Stimulated activated CD4-positive, alpha-beta T cell treated with anti-CD3 and anti-CD28 coated beads, Interleukin-1b, Interleukin-23, amount 100 ng/mL, for 24 hours (primary cell): Measurements from ENCODE around the gene COL26A1.
"Not testable (repeated sequence)": the region's sequence is repeated elsewhere in the genome, so short reads cannot be mapped to it uniquely, and the experiment has no call there.

Experiments used
- DNase-seq, 4 experiments: peaks; one replicate each; pipeline ENCODE4 v3.0.0-alpha.2; 2020; ENCODE audit warnings: low read depth in 4 of 4, low spot score in 1 of 4

Gene COL26A1

DNA sequence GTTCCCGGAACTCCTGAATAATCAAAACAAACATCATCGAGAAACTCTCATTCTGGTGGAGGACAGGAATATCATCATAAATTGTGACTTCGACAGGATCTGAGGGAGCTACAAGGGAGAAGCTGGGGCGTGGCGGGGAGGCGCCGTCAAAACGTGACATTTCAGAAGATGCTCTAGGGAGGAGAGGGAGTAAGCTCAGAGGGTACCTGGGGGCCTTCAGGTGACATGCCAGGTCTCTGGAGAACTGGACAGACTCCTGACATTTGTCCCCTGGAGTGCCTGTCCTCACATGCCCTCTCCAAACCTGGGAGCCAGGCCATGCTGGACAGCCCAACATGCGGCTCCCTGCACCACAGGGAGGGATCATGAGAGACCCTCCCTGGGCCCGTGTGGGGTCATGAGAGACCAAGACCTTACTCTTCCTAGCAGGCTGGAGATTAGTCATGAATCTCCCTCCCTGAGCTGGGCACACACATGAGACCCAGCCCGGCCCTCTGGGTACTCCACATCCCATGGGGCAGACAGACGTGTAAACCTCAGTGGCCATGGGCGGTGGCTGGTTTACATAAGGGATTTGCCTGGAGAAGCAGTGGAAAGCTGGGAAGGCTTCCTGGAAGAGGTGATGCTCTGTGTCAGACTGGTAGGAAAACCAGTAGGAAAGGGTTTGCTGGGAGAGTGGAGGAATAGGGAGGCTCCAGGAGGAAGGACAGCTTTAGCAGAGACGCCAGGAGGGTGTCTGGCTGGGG lies 185.4 kb downstream of the COL26A1 start:
- no peak for DNase-seq

- no peak for DNase-seq
Measured at GRCh38 chr7:101549734-101550133, 187.1 kb downstream of the COL26A1 start.

GRCh38 chr7:101550641-101551541 lies 188.2 kb downstream of the COL26A1 start:
- no peak for DNase-seq

GRCh38 chr7:101553018-101553770 lies 190.5 kb downstream of the COL26A1 start:
- DNase-seq, result no peak

DNA sequence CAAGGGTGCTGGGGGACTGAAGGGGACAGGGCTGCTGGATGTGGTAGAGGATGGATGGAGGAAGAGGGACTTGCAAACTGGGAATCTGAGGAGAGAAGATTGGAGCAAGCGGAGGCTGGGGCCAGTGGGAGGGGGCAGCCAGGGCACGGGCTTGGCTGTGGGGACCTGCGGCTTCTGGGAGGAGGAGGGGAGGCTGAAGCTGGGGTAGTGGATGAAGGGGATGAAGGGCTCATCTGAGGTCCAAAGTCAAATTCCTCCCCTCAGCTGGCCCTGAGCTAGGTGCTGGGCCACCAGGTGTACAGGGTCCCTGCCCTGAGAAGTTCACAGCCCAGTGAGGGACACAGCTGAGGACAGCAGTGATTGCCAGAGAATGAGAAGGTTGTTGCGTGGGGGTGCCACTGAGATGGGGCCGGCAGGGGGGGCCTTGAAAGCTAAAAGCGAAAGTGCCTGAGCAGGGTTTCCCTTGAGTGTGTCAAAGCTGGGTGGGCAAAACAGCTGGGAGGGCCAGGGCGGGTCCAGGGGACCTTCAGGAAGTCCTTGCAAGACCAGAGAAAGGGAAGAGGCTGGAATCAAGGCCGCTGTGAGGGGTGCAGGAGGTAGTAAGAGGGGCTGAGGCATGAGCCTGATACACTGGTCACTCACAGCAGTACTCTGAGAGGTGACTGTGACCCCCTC lies 191.2 kb downstream of the COL26A1 start:
- DNase-seq, result no peak

DNA sequence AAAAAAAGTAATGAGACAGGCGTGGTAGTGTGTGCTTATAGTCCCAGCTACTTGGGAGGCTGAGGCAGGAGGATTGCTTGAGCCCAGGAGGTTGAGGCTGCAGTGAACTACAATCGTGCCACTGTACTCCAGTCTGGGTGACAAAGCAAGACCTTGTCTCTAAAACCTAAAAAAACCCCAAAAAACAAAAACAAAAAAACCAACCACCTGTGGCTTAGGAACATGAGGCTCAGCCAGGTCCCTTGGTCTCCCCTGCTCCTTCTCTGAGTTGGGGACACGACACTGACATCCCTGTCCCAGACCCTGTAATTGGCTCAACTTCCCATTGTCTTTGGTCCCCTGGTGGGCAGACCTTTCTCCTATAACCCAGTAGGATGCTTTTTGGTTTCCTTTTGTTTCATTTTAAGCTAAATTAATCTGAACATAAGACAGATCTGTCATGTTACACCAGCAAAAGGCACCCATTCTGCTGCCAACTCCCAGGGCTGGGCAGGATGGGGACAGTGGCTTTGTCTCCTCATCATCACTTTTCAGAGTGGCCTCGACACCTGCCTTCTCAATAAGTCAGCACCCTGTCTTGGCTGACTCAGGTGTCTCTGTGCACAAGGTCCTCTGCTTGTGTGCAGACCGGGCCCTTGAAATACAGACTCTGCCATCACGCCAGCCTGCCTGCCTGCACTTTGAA lies 192.1 kb downstream of the COL26A1 start:
- no peak for DNase-seq

- no peak for DNase-seq
Measured at GRCh38 chr7:101555269-101555920, 192.7 kb downstream of the COL26A1 start.

GRCh38 chr7:101555921-101556275 lies 193.2 kb downstream of the COL26A1 start:
- DNase-seq, result no peak

GRCh38 chr7:101556453-101556968 lies 193.8 kb downstream of the COL26A1 start:
- DNase-seq, result no peak

DNA sequence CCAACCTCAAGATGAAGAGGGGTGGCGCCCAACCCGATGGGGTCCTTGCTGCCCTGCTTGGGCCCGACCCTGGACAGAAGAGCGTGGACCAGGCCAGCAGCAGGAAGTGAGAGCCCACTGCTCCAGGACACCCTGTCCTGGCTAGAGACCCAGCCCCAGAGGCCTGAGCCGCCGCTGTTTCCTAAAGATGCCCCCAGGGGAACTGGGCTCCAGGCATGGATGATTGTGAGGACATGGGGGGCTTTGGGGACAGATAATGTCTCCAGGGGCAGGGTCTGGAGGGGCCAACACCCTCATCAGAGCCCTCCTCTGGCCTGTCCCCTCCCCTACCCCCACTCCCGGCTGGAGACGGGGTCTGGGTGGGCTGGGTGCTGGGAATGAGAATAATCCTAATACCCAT lies 194.7 kb downstream of the COL26A1 start:
- no peak for DNase-seq

DNA sequence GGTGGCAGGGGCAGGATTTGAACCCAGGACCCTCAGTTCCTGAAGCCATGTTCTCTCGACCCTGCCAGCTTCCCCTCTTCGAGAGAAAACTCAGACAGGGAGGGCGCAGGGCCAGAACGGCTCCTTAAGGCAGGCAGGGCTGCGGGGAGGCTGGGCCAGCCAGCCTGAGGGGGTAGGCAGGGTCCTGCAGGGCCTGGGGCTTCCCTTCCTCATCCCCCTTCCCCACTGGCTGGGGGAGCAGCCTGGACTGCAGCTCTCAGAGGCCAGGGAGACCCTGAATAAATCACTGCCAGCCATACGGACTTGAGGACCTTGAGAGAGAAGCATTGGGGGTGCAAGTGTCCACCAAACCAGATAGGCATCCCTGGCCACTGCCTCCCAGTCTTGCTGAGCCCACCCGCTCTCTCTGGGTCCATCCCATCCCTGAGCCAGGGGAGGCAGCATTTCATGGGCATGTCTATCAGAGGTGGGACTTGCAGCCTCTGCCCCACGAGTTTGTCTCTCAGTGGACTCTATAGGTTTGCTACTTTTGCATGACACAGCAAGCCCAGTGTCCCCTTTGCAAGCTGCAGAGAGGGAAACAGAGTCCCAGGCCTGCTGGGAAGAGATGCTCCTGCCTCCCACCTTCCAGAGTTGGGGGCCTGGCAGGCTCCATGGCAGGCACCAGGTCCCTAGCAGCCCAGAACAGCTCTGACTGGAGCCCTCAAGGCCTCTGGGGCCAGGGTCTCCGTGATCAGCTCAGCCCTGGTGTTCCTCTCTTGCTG lies 195.5 kb downstream of the COL26A1 start:
- no peak for DNase-seq

- no peak for DNase-seq
Measured at GRCh38 chr7:101558742-101559325, 196.2 kb downstream of the COL26A1 start.

GRCh38 chr7:101559586-101559985 lies 196.9 kb downstream of the COL26A1 start:
- no peak for DNase-seq

DNA sequence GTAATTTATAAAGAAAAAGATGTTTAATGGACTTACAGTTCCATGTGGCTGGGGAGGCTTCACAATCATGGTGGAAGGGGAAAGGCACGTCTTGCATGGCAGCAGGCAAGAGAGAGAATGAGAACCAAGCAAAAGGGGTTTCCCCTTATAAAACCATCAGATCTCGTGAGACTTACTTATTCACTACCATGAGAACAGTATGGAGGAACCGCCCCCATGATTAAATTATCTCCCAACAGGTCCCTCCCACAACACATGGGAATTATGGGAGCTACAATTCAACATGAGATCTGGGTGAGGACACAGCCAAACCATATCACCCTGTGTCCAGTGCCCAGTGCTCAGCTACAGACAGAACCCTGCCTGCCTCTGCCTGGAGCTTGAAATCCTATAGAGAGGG lies 197.3 kb downstream of the COL26A1 start:
- DNase-seq, result not testable (repeated sequence)

DNA sequence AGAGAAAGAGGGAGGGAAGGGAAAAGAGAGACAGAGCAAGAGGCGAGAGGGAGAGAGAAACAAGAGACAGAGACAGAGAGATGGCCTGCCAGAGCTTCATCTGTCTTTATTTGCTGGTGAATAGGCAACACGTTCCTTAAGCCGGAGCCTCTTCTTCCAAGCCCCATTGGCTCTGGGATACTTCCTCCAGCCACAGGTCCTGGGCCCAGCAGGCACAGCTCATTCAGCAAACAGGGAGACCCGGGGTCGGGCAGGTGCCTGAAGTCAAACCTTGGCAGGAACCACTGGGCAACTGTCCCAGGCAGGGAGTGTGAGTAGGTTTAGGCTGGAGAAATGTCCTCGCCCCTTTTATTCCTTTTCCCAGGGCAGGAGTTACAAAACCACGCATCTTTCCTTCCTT lies 198.2 kb downstream of the COL26A1 start:
- no peak for DNase-seq

GRCh38 chr7:101561293-101561692 lies 198.6 kb downstream of the COL26A1 start:
- DNase-seq, result not testable (repeated sequence)

- no peak for DNase-seq
Measured at GRCh38 chr7:101562531-101563197, 200.0 kb downstream of the COL26A1 start.
